Prostate gland (tissue), 2 donors: ENCODE measurements around the gene TMPRSS2.

ENCODE experiments used
- POLR2AphosphoS5 ChIP-seq: sonication (generic); formaldehyde crosslinking; IDR thresholded peaks from one replicate; pipeline ENCODE4 v1.6.1; 2017; ENCODE audit warnings: antibody characterized with exemption
- TF ChIP-seq, protein P1 (sequence below), 4 experiments: fragments of 200-600 bp in 2 of 4; fragments of 450-650 bp in 2 of 4; sonication (generic) in 2 of 4; IDR thresholded peaks; 1 replicate in 3 of 4; 2 replicates in 1 of 4; pipeline ENCODE4 v1.5.1; 2016 to 2019; ENCODE audit warnings: antibody characterized with exemption in 4 of 4, mild to moderate bottlenecking in 2 of 4, moderate library complexity in 2 of 4

DNA sequence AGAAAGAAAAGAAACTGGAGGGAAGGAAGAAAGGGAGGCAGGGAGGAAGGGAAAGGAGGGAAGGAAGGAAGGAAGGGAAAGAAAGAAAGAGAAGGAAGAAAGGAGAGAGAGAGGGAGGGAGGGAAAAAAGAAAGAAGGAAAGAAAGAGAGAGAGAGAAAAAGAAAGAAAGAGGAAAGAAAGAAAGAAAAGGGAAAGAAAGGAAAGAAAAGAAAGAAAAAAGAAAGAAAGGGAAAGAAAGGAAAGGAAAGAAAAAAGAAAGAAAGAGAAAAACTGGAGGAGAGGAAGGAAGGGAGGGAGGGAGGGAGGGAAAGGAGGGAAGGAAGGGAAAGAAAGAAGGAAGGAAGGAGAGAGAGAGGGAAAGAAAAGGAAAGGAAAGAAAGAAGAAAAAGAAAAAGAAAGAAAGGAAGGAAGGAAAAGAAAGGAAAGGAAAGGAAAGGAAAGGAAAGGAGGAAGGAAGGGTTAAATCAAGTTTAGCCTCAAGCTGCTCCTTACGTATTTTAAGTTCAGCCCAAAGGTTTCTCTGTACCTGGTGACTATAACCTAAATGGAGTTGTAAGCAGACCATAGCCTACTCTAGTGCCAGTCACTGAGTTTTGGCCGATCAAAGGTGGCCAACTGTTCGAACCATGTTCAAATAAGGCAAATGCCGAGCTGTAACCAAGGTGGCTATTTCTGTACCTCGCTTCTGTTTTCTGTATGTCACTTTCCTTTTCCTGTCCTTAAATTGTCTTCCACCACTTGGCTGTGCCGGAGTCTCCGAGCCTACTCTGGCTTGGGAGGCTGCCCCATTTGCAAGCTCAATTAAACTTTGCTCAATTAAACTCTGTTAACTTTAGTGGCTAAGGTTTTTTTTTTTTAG lies 37.8 kb upstream of the TMPRSS2 start:
- TF ChIP-seq, protein P1, sequence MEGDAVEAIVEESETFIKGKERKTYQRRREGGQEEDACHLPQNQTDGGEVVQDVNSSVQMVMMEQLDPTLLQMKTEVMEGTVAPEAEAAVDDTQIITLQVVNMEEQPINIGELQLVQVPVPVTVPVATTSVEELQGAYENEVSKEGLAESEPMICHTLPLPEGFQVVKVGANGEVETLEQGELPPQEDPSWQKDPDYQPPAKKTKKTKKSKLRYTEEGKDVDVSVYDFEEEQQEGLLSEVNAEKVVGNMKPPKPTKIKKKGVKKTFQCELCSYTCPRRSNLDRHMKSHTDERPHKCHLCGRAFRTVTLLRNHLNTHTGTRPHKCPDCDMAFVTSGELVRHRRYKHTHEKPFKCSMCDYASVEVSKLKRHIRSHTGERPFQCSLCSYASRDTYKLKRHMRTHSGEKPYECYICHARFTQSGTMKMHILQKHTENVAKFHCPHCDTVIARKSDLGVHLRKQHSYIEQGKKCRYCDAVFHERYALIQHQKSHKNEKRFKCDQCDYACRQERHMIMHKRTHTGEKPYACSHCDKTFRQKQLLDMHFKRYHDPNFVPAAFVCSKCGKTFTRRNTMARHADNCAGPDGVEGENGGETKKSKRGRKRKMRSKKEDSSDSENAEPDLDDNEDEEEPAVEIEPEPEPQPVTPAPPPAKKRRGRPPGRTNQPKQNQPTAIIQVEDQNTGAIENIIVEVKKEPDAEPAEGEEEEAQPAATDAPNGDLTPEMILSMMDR (IDR thresholded peaks at IDR 0.05) = no peak
- no peak for TF ChIP-seq POLR2AphosphoS5
